ENCODE results near the gene CA5A. TPM values are rescaled to one million over a fixed set of nuclear protein-coding genes. Genes with fewer than 3 reads are reported as not detected.
"Not testable (repeated sequence)": the region's sequence is repeated elsewhere in the genome, so short reads cannot be mapped to it uniquely, and the experiment has no call there.

The CA5A gene
- total and polyA plus RNA-seq, 4 donors: 0.63 TPM; not detected in 3

DNA sequence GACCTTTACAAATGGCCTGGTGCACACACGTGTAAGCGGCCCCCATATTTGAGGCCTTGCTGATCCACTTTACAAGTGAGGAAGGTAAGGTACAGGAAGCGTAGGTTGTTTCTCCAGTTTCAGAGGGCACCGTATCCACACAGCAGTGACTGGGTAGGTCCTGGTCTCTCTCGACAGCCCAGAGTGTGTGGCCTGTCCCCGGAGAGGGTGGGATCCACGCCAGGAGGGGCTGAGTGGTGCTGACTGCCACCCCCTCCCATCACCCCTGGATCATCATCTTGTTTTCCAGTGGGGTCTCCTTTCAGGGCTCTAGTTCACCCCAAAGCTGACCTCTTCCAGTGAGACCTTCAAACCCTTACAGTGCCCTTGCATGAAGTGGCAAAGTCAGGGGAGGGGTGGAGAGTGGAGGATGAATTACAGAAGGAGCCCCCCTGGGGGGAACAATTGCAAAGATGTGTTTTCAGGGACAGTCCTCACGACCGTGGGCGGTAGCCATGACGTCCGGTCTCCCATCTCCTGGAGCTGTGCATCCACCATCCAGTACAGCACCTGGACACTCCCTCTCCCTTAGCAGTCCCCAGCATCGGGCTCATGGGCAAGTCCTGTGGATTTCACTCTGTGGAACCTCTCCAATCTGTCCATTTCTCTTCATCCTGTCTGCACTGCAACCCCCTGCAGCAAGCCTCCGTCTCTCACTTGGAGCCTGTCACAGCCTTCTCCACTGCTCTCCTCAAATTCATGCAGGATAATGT, 10.4 kb upstream of the CA5A start:
- no peaks in the 10 kb centered on the region for H3K27me3 ChIP-seq (ENCODE audit: control insufficient read depth in 1 of 2, insufficient read depth in 2 of 2, low read length in 1 of 2)
- WGBS, 2 donors: 74 to 84% methylated on average over 14 of the region's 14 CpGs
- intact Hi-C loops (cut with DNase I): no loop called here
- H3K27ac ChIP-seq (ENCODE audit: low read depth in 1 of 2, low read length in 2 of 2): no peak overlapping the region
- H3K9me3 ChIP-seq (ENCODE audit: control insufficient read depth, low read length): no peaks in the 10 kb centered on the region
- H3K36me3 ChIP-seq (ENCODE audit: control insufficient read depth in 1 of 2, insufficient read depth in 2 of 2, low read length in 1 of 2): no peaks in the 10 kb centered on the region
- no peak overlapping the region for H3K4me3 ChIP-seq (ENCODE audit: low read length in 2 of 2)
- H3K4me1 ChIP-seq (ENCODE audit: control insufficient read depth in 1 of 2, insufficient read depth in 2 of 2, low read length in 2 of 2): no peaks in the 10 kb centered on the region
- DNase-seq (peak in 1 of 2 donors; percentile 68), ATAC-seq (ENCODE audit: low FRiP score) (no peak)

DNA sequence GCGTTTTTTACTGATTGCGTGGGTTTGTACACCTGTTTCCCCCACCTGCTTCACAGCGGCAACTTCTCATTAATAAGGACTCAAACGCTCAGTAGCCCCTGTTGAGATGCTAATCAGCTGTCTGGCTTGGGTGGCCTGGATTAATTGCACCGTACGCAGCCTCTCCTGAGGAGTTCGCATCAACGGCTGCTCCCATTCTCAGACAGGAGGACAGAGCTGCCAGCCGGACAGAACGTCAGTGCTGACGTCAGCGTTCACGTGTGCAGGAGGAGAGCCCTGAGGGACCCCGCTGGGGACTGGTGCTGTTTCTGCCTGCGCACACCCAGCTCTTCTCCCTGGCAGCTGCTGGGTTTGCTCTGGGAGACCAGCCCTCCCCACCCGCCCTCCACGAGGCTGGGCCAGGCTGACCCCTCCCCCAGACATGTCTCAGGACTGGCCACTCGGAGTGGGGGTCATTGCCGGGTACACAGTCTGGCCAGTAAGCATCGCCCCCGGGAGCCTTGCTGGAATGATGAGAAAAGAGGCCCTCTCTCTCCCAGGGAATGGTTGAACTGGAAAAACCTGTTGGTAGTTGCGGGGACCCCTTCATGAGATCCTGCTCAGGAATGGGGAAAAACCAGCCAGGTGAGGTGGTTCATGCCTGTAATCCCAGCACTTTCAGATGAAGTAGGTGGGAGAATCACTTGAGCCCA, 9.2 kb upstream of the CA5A start:
- DNase-seq (peak; percentile 87 to 89), ATAC-seq (ENCODE audit: low FRiP score) (peak; percentile 84)
- 22 to 24% methylated on average over 22 of the region's 22 CpGs for WGBS, 2 donors
- Histone ChIP-seq H3K27ac (ENCODE audit: low read depth in 1 of 2, low read length in 2 of 2) (no peak overlapping the region), H3K4me1 (ENCODE audit: control insufficient read depth in 1 of 2, insufficient read depth in 2 of 2, low read length in 2 of 2) (no peaks in the 10 kb centered on the region), H3K9me3 (ENCODE audit: control insufficient read depth, low read length) (no peaks in the 10 kb centered on the region), H3K4me3 (ENCODE audit: low read length in 2 of 2) (no peak overlapping the region), H3K36me3 (ENCODE audit: control insufficient read depth in 1 of 2, insufficient read depth in 2 of 2, low read length in 1 of 2) (no peaks in the 10 kb centered on the region), H3K27me3 (ENCODE audit: control insufficient read depth in 1 of 2, insufficient read depth in 2 of 2, low read length in 1 of 2) (no peaks in the 10 kb centered on the region)
- intact Hi-C loops (cut with DNase I): no loop called here

DNA sequence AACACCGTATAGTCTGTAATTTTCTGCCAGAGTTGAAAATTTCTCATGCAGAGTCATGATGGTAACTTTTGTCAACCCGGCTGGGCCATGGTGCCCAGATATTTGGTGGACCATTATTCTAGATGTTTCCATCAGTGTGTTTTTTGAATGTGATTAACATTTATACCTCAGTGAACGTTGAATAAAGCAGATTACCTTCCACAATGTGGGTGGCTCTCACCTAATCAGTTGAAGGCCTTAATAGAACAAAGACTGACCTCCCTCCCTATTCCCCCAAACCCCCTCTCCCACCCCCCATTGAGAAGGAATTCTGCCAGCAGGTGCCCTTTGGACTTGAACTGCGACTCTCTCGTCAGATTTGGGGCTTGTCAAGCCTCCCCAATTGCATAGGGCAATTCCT, 6.4 kb upstream of the CA5A start:
- no peaks in the 10 kb centered on the region for H3K4me1 ChIP-seq (ENCODE audit: control insufficient read depth in 1 of 2, insufficient read depth in 2 of 2, low read length in 2 of 2)
- ATAC-seq (ENCODE audit: low FRiP score) (no peak), DNase-seq (no peak)
- H3K4me3 ChIP-seq (ENCODE audit: low read length in 2 of 2): no peak overlapping the region
- H3K36me3 ChIP-seq (ENCODE audit: control insufficient read depth in 1 of 2, insufficient read depth in 2 of 2, low read length in 1 of 2): no peaks in the 10 kb centered on the region
- no peak overlapping the region for H3K27ac ChIP-seq (ENCODE audit: low read depth in 1 of 2, low read length in 2 of 2)
- H3K9me3 ChIP-seq (ENCODE audit: control insufficient read depth, low read length): no peaks in the 10 kb centered on the region
- WGBS, 2 donors: 74 to 76% methylated on average over 5 of the region's 5 CpGs
- intact Hi-C loops (cut with DNase I): no loop called here
- H3K27me3 ChIP-seq (ENCODE audit: control insufficient read depth in 1 of 2, insufficient read depth in 2 of 2, low read length in 1 of 2): no peaks in the 10 kb centered on the region

DNA sequence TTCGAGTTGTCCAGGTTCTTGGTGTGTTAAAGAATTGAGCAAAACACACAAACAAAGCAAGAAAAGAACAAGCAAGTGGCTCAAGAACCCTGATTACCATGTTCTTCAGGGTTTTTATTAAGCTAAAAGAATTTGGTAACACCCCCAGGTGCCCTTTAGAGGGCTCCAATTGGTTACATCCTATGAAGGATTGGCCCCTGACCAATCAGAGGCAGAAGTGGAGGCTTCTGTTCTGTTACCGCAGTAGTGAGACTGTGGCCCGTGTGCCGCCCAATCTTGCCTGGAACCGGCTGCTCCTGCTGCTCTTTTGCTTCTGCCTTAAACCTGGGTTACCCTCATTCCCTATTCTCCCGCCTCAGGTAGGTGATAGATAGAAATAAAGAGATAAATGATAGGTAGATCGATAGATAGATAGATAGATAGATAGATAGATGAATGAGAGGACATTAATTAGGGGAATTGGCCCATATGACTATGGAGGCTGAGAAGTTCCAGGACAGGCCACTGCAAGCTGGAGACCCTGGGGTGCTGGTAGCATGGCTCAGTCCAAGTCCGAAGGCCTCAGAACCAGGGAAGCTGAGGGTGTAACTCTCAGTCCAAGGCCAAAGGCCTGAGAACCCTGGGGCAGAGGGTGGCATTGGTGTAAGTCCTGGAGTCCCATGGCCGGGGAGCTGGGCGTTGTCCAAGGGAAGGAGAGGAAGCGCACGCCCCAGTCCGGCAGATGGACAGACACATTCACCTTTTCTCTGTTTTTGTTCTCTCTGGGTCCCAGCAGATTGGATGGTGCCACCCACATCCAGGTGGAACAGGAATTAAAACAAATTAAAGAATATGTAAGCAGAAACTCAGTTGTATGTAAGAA, 3.5 kb upstream of the CA5A start:
- WGBS, 2 donors: 89 to 91% methylated on average over 13 of the region's 13 CpGs
- Histone ChIP-seq H3K36me3 (ENCODE audit: control insufficient read depth in 1 of 2, insufficient read depth in 2 of 2, low read length in 1 of 2) (no peaks in the 10 kb centered on the region), H3K27me3 (ENCODE audit: control insufficient read depth in 1 of 2, insufficient read depth in 2 of 2, low read length in 1 of 2) (no peaks in the 10 kb centered on the region), H3K27ac (ENCODE audit: low read depth in 1 of 2, low read length in 2 of 2) (no peak overlapping the region), H3K4me3 (ENCODE audit: low read length in 2 of 2) (no peak overlapping the region), H3K9me3 (ENCODE audit: control insufficient read depth, low read length) (no peaks in the 10 kb centered on the region), H3K4me1 (ENCODE audit: control insufficient read depth in 1 of 2, insufficient read depth in 2 of 2, low read length in 2 of 2) (no peaks in the 10 kb centered on the region)
- intact Hi-C loops (cut with DNase I): no loop called here
- ATAC-seq (ENCODE audit: low FRiP score) (no peak), DNase-seq (no peak)

DNA sequence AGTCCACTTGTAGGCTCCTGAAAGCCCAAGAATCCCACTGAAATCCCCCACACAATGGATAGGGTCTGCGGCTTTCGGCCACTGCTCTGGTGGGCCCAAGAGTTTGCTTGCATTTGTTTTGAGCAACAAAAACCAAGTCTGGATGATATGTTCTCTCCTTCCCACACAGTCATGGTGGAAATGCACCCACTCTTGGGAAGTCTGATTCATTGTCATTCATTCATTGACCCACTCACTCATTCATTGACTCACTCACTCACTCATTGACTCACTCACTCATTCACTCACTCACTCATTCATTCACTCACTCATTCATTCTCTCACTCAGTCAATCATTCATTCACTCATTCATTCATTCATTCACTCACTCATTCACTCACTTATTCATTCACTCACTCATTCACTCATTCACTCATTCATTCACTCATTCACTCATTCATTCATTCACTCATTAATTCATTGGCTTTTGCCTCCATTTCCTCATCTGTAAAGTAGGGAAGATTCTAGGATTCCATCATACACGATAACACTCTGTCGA, 2.2 kb upstream of the CA5A start:
- DNase-seq (no peak), ATAC-seq (ENCODE audit: low FRiP score) (no peak)
- H3K36me3 ChIP-seq (ENCODE audit: control insufficient read depth in 1 of 2, insufficient read depth in 2 of 2, low read length in 1 of 2): no peaks in the 10 kb centered on the region
- no peaks in the 10 kb centered on the region for H3K9me3 ChIP-seq (ENCODE audit: control insufficient read depth, low read length)
- intact Hi-C loops (cut with DNase I): no loop called here
- no peaks in the 10 kb centered on the region for H3K4me1 ChIP-seq (ENCODE audit: control insufficient read depth in 1 of 2, insufficient read depth in 2 of 2, low read length in 2 of 2)
- H3K27me3 ChIP-seq (ENCODE audit: control insufficient read depth in 1 of 2, insufficient read depth in 2 of 2, low read length in 1 of 2): no peaks in the 10 kb centered on the region
- WGBS, 2 donors: 93 to 96% methylated on average over 4 of the region's 4 CpGs
- no peak overlapping the region for H3K27ac ChIP-seq (ENCODE audit: low read depth in 1 of 2, low read length in 2 of 2)
- no peak overlapping the region for H3K4me3 ChIP-seq (ENCODE audit: low read length in 2 of 2)

DNA sequence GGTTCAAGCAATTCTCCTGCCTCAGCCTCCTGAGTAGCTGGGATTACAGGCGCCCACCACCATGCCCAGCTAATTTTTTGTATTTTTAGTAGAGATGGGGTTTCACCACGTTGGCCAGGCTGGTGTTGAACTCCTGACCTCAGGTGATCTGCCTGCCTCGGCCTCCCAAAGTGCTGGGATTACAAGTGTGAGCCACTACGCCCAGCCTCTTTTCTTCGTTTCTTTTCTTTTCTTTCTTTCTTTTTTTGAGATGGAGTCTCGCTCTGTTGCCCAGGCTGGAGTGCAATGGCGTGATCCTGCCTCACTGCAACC, 858 bp upstream of the CA5A start:
- ATAC-seq (ENCODE audit: low FRiP score); DNase-seq; H3K36me3 ChIP-seq (ENCODE audit: control insufficient read depth in 1 of 2, insufficient read depth in 2 of 2, low read length in 1 of 2); intact Hi-C loops (cut with DNase I); H3K9me3 ChIP-seq (ENCODE audit: control insufficient read depth, low read length); H3K27ac ChIP-seq (ENCODE audit: low read depth in 1 of 2, low read length in 2 of 2); H3K4me1 ChIP-seq (ENCODE audit: control insufficient read depth in 1 of 2, insufficient read depth in 2 of 2, low read length in 2 of 2); H3K4me3 ChIP-seq (ENCODE audit: low read length in 2 of 2); H3K27me3 ChIP-seq (ENCODE audit: control insufficient read depth in 1 of 2, insufficient read depth in 2 of 2, low read length in 1 of 2): not testable (repeated sequence)
- 85 to 87% methylated on average over 7 of the region's 7 CpGs for WGBS, 2 donors

DNA sequence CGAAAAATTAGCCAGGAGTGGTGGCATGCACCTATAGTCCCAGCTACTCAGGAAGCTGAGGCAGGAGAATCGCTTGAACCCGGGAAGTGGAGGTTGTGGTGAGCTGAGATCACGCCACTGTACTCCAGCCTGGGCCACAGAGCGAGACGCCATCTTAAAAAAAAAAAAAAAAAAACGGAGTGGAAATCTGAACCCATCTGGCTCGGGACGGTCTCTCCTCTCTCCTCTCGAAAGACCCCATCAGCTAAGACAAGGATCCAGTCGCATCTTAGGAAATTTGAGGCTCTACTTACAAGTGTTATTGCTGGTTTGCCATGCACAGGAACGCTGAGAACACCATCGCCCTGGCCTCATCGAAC, 334 bp downstream of the CA5A start:
- WGBS, 2 donors: 89% methylated on average over 14 of the region's 14 CpGs
- intact Hi-C loops (cut with DNase I): not testable (repeated sequence)

DNA sequence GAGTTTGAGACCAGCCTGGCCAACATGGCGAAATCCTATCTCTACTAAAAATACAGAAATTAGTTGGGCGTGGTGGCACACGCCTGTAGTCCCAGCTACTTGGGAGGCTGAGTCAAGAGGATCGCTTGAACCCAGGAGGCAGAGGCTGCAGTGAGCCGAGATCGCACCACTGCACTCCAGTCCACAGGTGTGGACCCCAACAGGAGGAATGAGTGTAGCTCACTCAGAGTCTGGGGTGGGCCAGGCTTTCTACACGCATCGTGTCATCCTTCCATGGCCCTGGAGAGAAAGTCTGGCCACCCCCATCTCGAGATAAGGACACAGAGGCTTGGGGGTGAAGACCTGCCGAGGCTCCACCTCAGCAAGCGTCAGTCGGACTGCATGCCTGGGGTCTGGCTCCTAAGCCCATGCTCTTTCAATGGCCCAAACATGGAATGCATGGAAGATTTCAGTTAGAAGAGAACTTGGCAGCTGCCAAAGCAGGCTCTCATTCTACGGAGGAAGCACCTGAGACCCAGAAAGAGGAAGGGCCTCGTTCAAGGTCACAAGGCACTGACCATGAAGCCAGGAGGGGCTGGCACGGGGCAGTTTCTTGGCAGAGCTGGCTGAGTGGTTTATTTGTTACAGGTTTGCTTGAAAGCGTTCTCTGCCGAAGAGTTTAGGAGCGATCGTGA, 1.4 kb downstream of the CA5A start:
- H3K27ac ChIP-seq (ENCODE audit: low read depth in 1 of 2, low read length in 2 of 2); H3K9me3 ChIP-seq (ENCODE audit: control insufficient read depth, low read length); intact Hi-C loops (cut with DNase I): not testable (repeated sequence)

More for the DNA sequence above, 334 bp downstream of the CA5A start:
- not testable (repeated sequence) for ATAC-seq (ENCODE audit: low FRiP score); DNase-seq; H3K27ac ChIP-seq (ENCODE audit: low read depth in 1 of 2, low read length in 2 of 2); H3K9me3 ChIP-seq (ENCODE audit: control insufficient read depth, low read length); H3K4me1 ChIP-seq (ENCODE audit: control insufficient read depth in 1 of 2, insufficient read depth in 2 of 2, low read length in 2 of 2); H3K27me3 ChIP-seq (ENCODE audit: control insufficient read depth in 1 of 2, insufficient read depth in 2 of 2, low read length in 1 of 2); H3K4me3 ChIP-seq (ENCODE audit: low read length in 2 of 2); H3K36me3 ChIP-seq (ENCODE audit: control insufficient read depth in 1 of 2, insufficient read depth in 2 of 2, low read length in 1 of 2)

More for the DNA sequence above, 1.4 kb downstream of the CA5A start:
- not testable (repeated sequence) for DNase-seq; ATAC-seq (ENCODE audit: low FRiP score); H3K27me3 ChIP-seq (ENCODE audit: control insufficient read depth in 1 of 2, insufficient read depth in 2 of 2, low read length in 1 of 2); H3K4me3 ChIP-seq (ENCODE audit: low read length in 2 of 2); H3K4me1 ChIP-seq (ENCODE audit: control insufficient read depth in 1 of 2, insufficient read depth in 2 of 2, low read length in 2 of 2); H3K36me3 ChIP-seq (ENCODE audit: control insufficient read depth in 1 of 2, insufficient read depth in 2 of 2, low read length in 1 of 2)
- WGBS, 2 donors: 87 to 90% methylated on average over 18 to 19 of the region's 19 CpGs
